ENCODE measurements around the gene HAUS3.

Gene HAUS3

GRCh38 chr4:2275546-2276251 lies 33.8 kb upstream of the HAUS3 start:
- TF ChIP-seq NFIC (IDR thresholded peaks at IDR 0.05) (no peak), ZBTB7A (IDR thresholded peaks at IDR 0.05; ENCODE audit: low read depth) (no peak), EP300 (IDR thresholded peaks at IDR 0.05; ENCODE audit: borderline replicate concordance) (no peak), TAF1 (IDR thresholded peaks at IDR 0.05; ENCODE audit: low read depth) (no peak), TEAD4 (IDR thresholded peaks at IDR 0.05) (no peak), EGR1 (IDR thresholded peaks at IDR 0.05) (no peak), RAD21 (IDR thresholded peaks at IDR 0.05; ENCODE audit: low read depth) (no peak), FOXM1 (IDR thresholded peaks at IDR 0.05; ENCODE audit: borderline replicate concordance, low read depth) (no peak), YY1 (IDR thresholded peaks at IDR 0.05; ENCODE audit: low read depth) (no peak), CEBPB (IDR thresholded peaks at IDR 0.05) (no peak), CREB1 (IDR thresholded peaks at IDR 0.05; ENCODE audit: low read depth) (no peak), TCF12 (IDR thresholded peaks at IDR 0.05; ENCODE audit: low read depth) (no peak)
- TF ChIP-seq, protein P1, sequence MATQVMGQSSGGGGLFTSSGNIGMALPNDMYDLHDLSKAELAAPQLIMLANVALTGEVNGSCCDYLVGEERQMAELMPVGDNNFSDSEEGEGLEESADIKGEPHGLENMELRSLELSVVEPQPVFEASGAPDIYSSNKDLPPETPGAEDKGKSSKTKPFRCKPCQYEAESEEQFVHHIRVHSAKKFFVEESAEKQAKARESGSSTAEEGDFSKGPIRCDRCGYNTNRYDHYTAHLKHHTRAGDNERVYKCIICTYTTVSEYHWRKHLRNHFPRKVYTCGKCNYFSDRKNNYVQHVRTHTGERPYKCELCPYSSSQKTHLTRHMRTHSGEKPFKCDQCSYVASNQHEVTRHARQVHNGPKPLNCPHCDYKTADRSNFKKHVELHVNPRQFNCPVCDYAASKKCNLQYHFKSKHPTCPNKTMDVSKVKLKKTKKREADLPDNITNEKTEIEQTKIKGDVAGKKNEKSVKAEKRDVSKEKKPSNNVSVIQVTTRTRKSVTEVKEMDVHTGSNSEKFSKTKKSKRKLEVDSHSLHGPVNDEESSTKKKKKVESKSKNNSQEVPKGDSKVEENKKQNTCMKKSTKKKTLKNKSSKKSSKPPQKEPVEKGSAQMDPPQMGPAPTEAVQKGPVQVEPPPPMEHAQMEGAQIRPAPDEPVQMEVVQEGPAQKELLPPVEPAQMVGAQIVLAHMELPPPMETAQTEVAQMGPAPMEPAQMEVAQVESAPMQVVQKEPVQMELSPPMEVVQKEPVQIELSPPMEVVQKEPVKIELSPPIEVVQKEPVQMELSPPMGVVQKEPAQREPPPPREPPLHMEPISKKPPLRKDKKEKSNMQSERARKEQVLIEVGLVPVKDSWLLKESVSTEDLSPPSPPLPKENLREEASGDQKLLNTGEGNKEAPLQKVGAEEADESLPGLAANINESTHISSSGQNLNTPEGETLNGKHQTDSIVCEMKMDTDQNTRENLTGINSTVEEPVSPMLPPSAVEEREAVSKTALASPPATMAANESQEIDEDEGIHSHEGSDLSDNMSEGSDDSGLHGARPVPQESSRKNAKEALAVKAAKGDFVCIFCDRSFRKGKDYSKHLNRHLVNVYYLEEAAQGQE (IDR thresholded peaks at IDR 0.05; ENCODE audit: low read depth) = no peak
- TF ChIP-seq, protein P2, sequence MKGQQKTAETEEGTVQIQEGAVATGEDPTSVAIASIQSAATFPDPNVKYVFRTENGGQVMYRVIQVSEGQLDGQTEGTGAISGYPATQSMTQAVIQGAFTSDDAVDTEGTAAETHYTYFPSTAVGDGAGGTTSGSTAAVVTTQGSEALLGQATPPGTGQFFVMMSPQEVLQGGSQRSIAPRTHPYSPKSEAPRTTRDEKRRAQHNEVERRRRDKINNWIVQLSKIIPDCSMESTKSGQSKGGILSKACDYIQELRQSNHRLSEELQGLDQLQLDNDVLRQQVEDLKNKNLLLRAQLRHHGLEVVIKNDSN (IDR thresholded peaks at IDR 0.05) = no peak
- TF ChIP-seq, protein P3, sequence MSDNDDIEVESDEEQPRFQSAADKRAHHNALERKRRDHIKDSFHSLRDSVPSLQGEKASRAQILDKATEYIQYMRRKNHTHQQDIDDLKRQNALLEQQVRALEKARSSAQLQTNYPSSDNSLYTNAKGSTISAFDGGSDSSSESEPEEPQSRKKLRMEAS (IDR thresholded peaks at IDR 0.05) = no peak

GRCh38 chr4:2274320-2275043 lies 32.6 kb upstream of the HAUS3 start:
- no peak for TF ChIP-seq EGR1 (IDR thresholded peaks at IDR 0.05)
- TF ChIP-seq EP300 (IDR thresholded peaks at IDR 0.05; ENCODE audit: borderline replicate concordance) = no peak
- TF ChIP-seq RAD21 (IDR thresholded peaks at IDR 0.05; ENCODE audit: low read depth) = no peak
- TF ChIP-seq CEBPB (IDR thresholded peaks at IDR 0.05) = no peak
- TF ChIP-seq TAF1 (IDR thresholded peaks at IDR 0.05; ENCODE audit: low read depth) = no peak
- TF ChIP-seq NFIC (IDR thresholded peaks at IDR 0.05) = no peak
- no peak for TF ChIP-seq TEAD4 (IDR thresholded peaks at IDR 0.05)
- TF ChIP-seq, protein P1 (IDR thresholded peaks at IDR 0.05; ENCODE audit: low read depth) = no peak
- TF ChIP-seq FOXM1 (IDR thresholded peaks at IDR 0.05; ENCODE audit: borderline replicate concordance, low read depth) = no peak
- TF ChIP-seq, protein P3 (IDR thresholded peaks at IDR 0.05) = no peak

- TF ChIP-seq, protein P1 (IDR thresholded peaks at IDR 0.05; ENCODE audit: low read depth) = no peak
- TF ChIP-seq CREB1 (IDR thresholded peaks at IDR 0.05; ENCODE audit: low read depth) (no peak), TEAD4 (IDR thresholded peaks at IDR 0.05) (no peak), EP300 (IDR thresholded peaks at IDR 0.05; ENCODE audit: borderline replicate concordance) (no peak)
These were observed 31.9 kb upstream of the HAUS3 start for GRCh38 chr4:2273657-2274319.

- TF ChIP-seq CREB1 (IDR thresholded peaks at IDR 0.05; ENCODE audit: low read depth) (no peak), RAD21 (IDR thresholded peaks at IDR 0.05; ENCODE audit: low read depth) (no peak), NFIC (IDR thresholded peaks at IDR 0.05) (no peak), FOXM1 (IDR thresholded peaks at IDR 0.05; ENCODE audit: borderline replicate concordance, low read depth) (no peak), EP300 (IDR thresholded peaks at IDR 0.05; ENCODE audit: borderline replicate concordance) (no peak), CEBPB (IDR thresholded peaks at IDR 0.05) (no peak), YY1 (IDR thresholded peaks at IDR 0.05; ENCODE audit: low read depth) (no peak), ZBTB7A (IDR thresholded peaks at IDR 0.05; ENCODE audit: low read depth) (no peak)
- TF ChIP-seq, protein P2 (IDR thresholded peaks at IDR 0.05) = no peak
These were observed 31.3 kb upstream of the HAUS3 start for GRCh38 chr4:2273221-2273620.

All from Ishikawa (cell line).